K562 (cell line): ENCODE measurements around the gene EMC8. TPM values are rescaled to one million over a fixed set of nuclear protein-coding genes. Genes with fewer than 3 reads are reported as not detected.

Source experiments
- ATAC-seq: fragments of 200-7000 bp; cut with Tn5 transposase; 3 replicates; pipeline ENCODE4 v1.9.1; 2020; ENCODE audit warnings: moderate library complexity
- BruUV-seq: library from RNA; stranded (reverse); fragments of 400-500 nt; replicated peaks from 2 replicates; lab custom pipeline; 2021; lab: Mats Ljungman, UMichigan
- CTCF ChIA-PET: fragments of 300-600 bp; formaldehyde crosslinking; extraction: SDS; loops from one replicate; lab custom pipeline; 2021; ENCODE audit warnings: low intra/inter-chr PET ratio; lab: Yijun Ruan, JAX
- POLR2A ChIA-PET: fragments of 300-600, 350-650 bp; sonication (Branson Sonifier 250); formaldehyde crosslinking; extraction: SDS; loops from one replicate; lab custom pipeline; 2021; ENCODE audit warnings: antibody characterized with exemption, inconsistent platforms; lab: Yijun Ruan, JAX
- DNase-seq, 4 experiments: peaks; one replicate each; pipeline versions ENCODE4 v3.0.0 to v3.0.0-alpha.2; 2011 to 2018; ENCODE audit warnings: low spot score in 3 of 4, mixed read lengths in 3 of 4; ENCODE audit errors: extremely low read depth in 1 of 4
- FAIRE-seq: peaks from 2 replicates; lab custom pipeline; 2011; peaks lifted over from hg19 to GRCh38; lab: Jason Lieb, UNC
- H2AFZ ChIP-seq: 2 replicates; pipeline ENCODE4 v1.6.0; 2011; ENCODE audit warnings: low read depth, low read length, control low read depth, inconsistent platforms
- H3K27ac ChIP-seq: fragments of 200-600 bp; 3 replicates; pipeline ENCODE4 v1.8.0; 2011; ENCODE audit warnings: low read depth, mild to moderate bottlenecking, control low read depth, inconsistent platforms, low read length, moderate library complexity, mixed read lengths; ENCODE audit errors: extremely low read depth
- H3K27me3 ChIP-seq, 2 experiments: fragments of 300-600 bp in 1 of 2; 2 replicates in 1 of 2; 3 replicates in 1 of 2; pipeline versions ENCODE4 v1.6.0 to v1.8.0; 2011; ENCODE audit warnings: inconsistent platforms in 2 of 2, low read length in 2 of 2, mild to moderate bottlenecking in 1 of 2, mixed read lengths in 1 of 2, moderate library complexity in 1 of 2; ENCODE audit not compliant: control insufficient read depth in 2 of 2, insufficient read depth in 2 of 2
- H3K36me3 ChIP-seq: fragments of 300-600 bp; 3 replicates; pipeline ENCODE4 v1.8.0; 2011; ENCODE audit warnings: mild to moderate bottlenecking, low read length, inconsistent platforms; ENCODE audit not compliant: control insufficient read depth, insufficient read depth
- H3K4me1 ChIP-seq, 2 experiments: fragments of 200-600 bp in 1 of 2; replicated peaks in 1 of 2; 2 replicates in 1 of 2; 3 replicates in 1 of 2; pipeline versions ENCODE4 v1.5.1 to v1.8.0; 2011; ENCODE audit warnings: inconsistent platforms in 2 of 2, low read length in 2 of 2, mild to moderate bottlenecking in 1 of 2, mixed read lengths in 1 of 2, moderate library complexity in 1 of 2; ENCODE audit not compliant: control insufficient read depth in 2 of 2, insufficient read depth in 2 of 2
- H3K4me2 ChIP-seq: 2 replicates; pipeline ENCODE4 v1.6.1; 2011; ENCODE audit warnings: low read length, control low read depth, inconsistent platforms, mixed read lengths; ENCODE audit not compliant: insufficient read depth
- H3K4me3 ChIP-seq: fragments of 200-600 bp; sonication (generic), shearing (Covaris generic); 2 replicates; pipeline ENCODE4 v1.5.1; 2016; ENCODE audit warnings: control low read depth, inconsistent platforms
- H3K79me2 ChIP-seq: fragments of 200-600 bp; 3 replicates; pipeline ENCODE4 v1.8.0; 2011; ENCODE audit warnings: low read length, inconsistent platforms; ENCODE audit not compliant: control insufficient read depth, insufficient read depth
- H3K9ac ChIP-seq, 2 experiments: 2 replicates each; pipeline versions ENCODE4 v1.6.0 to v1.6.1; 2011; ENCODE audit warnings: low read depth in 2 of 2, low read length in 2 of 2, control low read depth in 1 of 2, inconsistent platforms in 1 of 2, mild to moderate bottlenecking in 1 of 2, mixed read lengths in 1 of 2; ENCODE audit not compliant: insufficient read depth in 1 of 2
- H3K9me1 ChIP-seq: one replicate; pipeline ENCODE4 v1.6.0; 2011; ENCODE audit warnings: inconsistent platforms, mild to moderate bottlenecking, low read length, moderate library complexity; ENCODE audit not compliant: control insufficient read depth, insufficient read depth
- H3K9me3 ChIP-seq: replicated peaks from 2 replicates; pipeline ENCODE4 v1.5.1; 2011; ENCODE audit warnings: low read depth, low read length, inconsistent platforms; ENCODE audit not compliant: control insufficient read depth, insufficient read depth
- H4K20me1 ChIP-seq: replicated peaks from 2 replicates; pipeline ENCODE4 v1.6.1; 2011; ENCODE audit warnings: low read length, inconsistent platforms, mixed read lengths; ENCODE audit not compliant: control insufficient read depth, insufficient read depth
- ILF3 ChIP-seq: fragments of 450-650 bp; IDR thresholded peaks from 2 replicates; pipeline ENCODE4 v1.6.1; 2018; ENCODE audit warnings: antibody characterized with exemption, mild to moderate bottlenecking, moderate library complexity, borderline replicate concordance
- WGBS: fragments of 100-300 bp; shearing (Covaris generic); methylation state at CpG from one replicate; pipeline ENCODE4 v1.1.6; 2016; ENCODE audit warnings: low coverage, mixed read lengths; ENCODE audit not compliant: insufficient coverage; ENCODE audit errors: missing lambda C conversion rate; 5-methylcytosine and 5-hydroxymethylcytosine counted together
- in situ Hi-C: fragments of 300-500 bp; cut with MboI; formaldehyde crosslinking; loops from 4 replicates; pipeline ENCODE4 v1.15.0; 2018; ENCODE audit warnings: inconsistent platforms, mixed read lengths
- intact Hi-C: fragments of 100-400 bp; cut with micrococcal nuclease; formaldehyde crosslinking; loops from 2 replicates; pipeline ENCODE4 v1.14.2; 2022
- polyA plus RNA-seq, 8 experiments: library from polyadenylated mRNA; depleted of rRNA in 4 of 8; stranded (reverse) in 5 of 8; unstranded in 3 of 8; fragments of >200 nt; fragmentation: Nextera tagmentation in 2 of 8; fragmentation: Illumina TruSeq in 1 of 8; extraction: Ambion mirVana in 2 of 8; extraction: Trizol in 1 of 8; gene quantifications; 2 replicates each; pipeline versions ENCODE4 v1.2.1 to v1.2.3, GENCODE V29; 2011 to 2014; ENCODE audit warnings: inconsistent platforms in 1 of 8, missing spikeins in 1 of 8
- total RNA-seq, 7 experiments: library from RNA; depleted of rRNA in 6 of 7; stranded (reverse); fragments of >200 nt in 6 of 7; fragmentation: Illumina TruSeq in 2 of 7; extraction: Trizol in 2 of 7; gene quantifications; 2 replicates each; pipeline versions ENCODE4 v1.2.1 to v1.2.3, GENCODE V29; 2011 to 2021; ENCODE audit warnings: low replicate concordance in 1 of 7
- TF ChIP-seq, protein P1 (sequence below): fragments of 450-650 bp; IDR thresholded peaks from 2 replicates; pipeline ENCODE4 v1.6.1; 2014; ENCODE audit warnings: low read depth, mild to moderate bottlenecking, moderate library complexity, borderline replicate concordance
- TF ChIP-seq, protein P2 (sequence below), 2 experiments: fragments of 450-650 bp; IDR thresholded peaks; 2 replicates each; pipeline ENCODE4 v1.6.1; 2016

Gene EMC8
- total and polyA plus RNA-seq, 9 of the 15 experiments (the other 6 are each of a cell fraction or from before 2014, with no cell fraction given): 11.4 to 81.8 (median 48.6) TPM

DNA sequence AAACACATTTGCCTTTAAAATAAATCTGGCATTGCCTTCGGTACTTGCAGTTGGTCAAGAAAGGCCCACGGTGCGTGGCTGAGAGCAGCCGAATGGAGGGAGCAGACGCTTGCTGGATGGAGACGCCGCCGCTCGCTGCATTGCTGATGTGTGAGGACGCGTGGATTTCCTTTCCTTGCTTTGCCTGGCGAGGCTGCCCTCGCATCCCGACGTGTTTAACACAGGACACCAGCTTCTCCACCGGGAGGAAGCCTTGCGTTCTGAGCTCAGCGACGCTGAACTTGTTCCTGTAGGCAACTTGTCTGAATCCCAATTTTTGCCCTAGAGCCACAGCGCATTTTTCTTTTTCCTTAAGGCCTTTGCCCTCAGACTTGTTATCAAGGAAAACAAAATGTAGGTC, 45.9 kb upstream of the EMC8 start:
- no TSS peak for BruUV-seq
- H3K9me3 ChIP-seq: no peaks in the 10 kb centered on the region; the same call in 1 of the 2 replicates
- ChIA-PET POLR2A (interaction anchor here (0.6 to 1.0 kb wide), 2 partner anchors 37 to 116 kb away, joined by 4 read pairs; no protein-coding TSS in a partner anchor), CTCF (no interaction called here)
- no peak overlapping the region for H3K9ac ChIP-seq
- no peak for TF ChIP-seq ILF3
- TF ChIP-seq, protein P1, sequence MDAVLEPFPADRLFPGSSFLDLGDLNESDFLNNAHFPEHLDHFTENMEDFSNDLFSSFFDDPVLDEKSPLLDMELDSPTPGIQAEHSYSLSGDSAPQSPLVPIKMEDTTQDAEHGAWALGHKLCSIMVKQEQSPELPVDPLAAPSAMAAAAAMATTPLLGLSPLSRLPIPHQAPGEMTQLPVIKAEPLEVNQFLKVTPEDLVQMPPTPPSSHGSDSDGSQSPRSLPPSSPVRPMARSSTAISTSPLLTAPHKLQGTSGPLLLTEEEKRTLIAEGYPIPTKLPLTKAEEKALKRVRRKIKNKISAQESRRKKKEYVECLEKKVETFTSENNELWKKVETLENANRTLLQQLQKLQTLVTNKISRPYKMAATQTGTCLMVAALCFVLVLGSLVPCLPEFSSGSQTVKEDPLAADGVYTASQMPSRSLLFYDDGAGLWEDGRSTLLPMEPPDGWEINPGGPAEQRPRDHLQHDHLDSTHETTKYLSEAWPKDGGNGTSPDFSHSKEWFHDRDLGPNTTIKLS: no peak
- TF ChIP-seq, protein P2, sequence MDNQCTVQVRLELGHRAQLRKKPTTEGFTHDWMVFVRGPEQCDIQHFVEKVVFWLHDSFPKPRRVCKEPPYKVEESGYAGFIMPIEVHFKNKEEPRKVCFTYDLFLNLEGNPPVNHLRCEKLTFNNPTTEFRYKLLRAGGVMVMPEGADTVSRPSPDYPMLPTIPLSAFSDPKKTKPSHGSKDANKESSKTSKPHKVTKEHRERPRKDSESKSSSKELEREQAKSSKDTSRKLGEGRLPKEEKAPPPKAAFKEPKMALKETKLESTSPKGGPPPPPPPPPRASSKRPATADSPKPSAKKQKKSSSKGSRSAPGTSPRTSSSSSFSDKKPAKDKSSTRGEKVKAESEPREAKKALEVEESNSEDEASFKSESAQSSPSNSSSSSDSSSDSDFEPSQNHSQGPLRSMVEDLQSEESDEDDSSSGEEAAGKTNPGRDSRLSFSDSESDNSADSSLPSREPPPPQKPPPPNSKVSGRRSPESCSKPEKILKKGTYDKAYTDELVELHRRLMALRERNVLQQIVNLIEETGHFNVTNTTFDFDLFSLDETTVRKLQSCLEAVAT (IDR thresholded peaks at IDR 0.05): no peak
- no peak overlapping the region for H3K27ac ChIP-seq
- FAIRE-seq (no peak), ATAC-seq (no peak), DNase-seq (no peak)
- no peaks in the 10 kb centered on the region for H3K79me2 ChIP-seq
- H3K36me3 ChIP-seq: no peaks in the 10 kb centered on the region
- H4K20me1 ChIP-seq: peaks cover 3% of the 10 kb centered on the region; the same call in 1 of the 2 replicates
- in situ Hi-C loops (no loop called here), intact Hi-C loops (no loop called here)
- no peak overlapping the region for H3K4me3 ChIP-seq
- peaks cover 0 to 7% of the 10 kb centered on the region in 2 experiments; a peak in 3 of 5 replicates for H3K4me1 ChIP-seq
- no peaks in the 10 kb centered on the region for H3K9me1 ChIP-seq
- H3K27me3 ChIP-seq: peaks cover 58 to 89% of the 10 kb centered on the region in 2 experiments
- H2AFZ ChIP-seq: no peak overlapping the region
- WGBS: 21% methylated on average over 20 of the region's 20 CpGs
- no peak overlapping the region for H3K4me2 ChIP-seq
